ES-I3 (cell line): ENCODE results near the gene MAN1A1.

Experiments
- H3K36me3 ChIP-seq: 2 replicates; pipeline ENCODE4 v1.6.1; 2013; ENCODE audit warnings: mild to moderate bottlenecking, low read length, control low read depth, moderate library complexity; ENCODE audit not compliant: insufficient read depth
- H3K4me1 ChIP-seq: 2 replicates; pipeline ENCODE4 v1.6.1; 2013; ENCODE audit warnings: mild to moderate bottlenecking, control low read depth, low read length; ENCODE audit not compliant: insufficient read depth
- H3K9ac ChIP-seq: 2 replicates; pipeline ENCODE4 v1.6.1; 2013; ENCODE audit warnings: low read depth, mild to moderate bottlenecking, low read length, moderate library complexity
- H3K9me3 ChIP-seq: 2 replicates; pipeline ENCODE4 v1.6.1; 2013; ENCODE audit warnings: mild to moderate bottlenecking, low read length, moderate library complexity; ENCODE audit not compliant: control insufficient read depth, insufficient read depth

The MAN1A1 gene

GRCh38 chr6:119140196-119141140, 209.1 kb downstream of the MAN1A1 start:
- Histone ChIP-seq H3K36me3 (no peaks in the 10 kb centered on the region), H3K4me1 (peaks cover 6% of the 10 kb centered on the region; the same call in 1 of the 2 replicates), H3K9ac (no peak overlapping the region), H3K9me3 (no peaks in the 10 kb centered on the region)

- H3K9me3 ChIP-seq, result no peaks in the 10 kb centered on the region
- H3K9ac ChIP-seq, result no peak overlapping the region; the same call in 1 of the 2 replicates
- H3K4me1 ChIP-seq, result peaks cover 6% of the 10 kb centered on the region; the same call in 1 of the 2 replicates
- H3K36me3 ChIP-seq, result no peaks in the 10 kb centered on the region
These were observed 210.5 kb downstream of the MAN1A1 start for GRCh38 chr6:119138906-119139541.

GRCh38 chr6:119137194-119138072, 212.1 kb downstream of the MAN1A1 start:
- peaks cover 8% of the 10 kb centered on the region for H3K4me1 ChIP-seq
- H3K9ac ChIP-seq, result no peak overlapping the region

GRCh38 chr6:119134752-119135151, 214.8 kb downstream of the MAN1A1 start:
- Histone ChIP-seq H3K9ac (no peak overlapping the region), H3K36me3 (no peaks in the 10 kb centered on the region), H3K9me3 (no peaks in the 10 kb centered on the region), H3K4me1 (peaks cover 9% of the 10 kb centered on the region)

More at GRCh38 chr6:119137194-119138072, 212.1 kb downstream of the MAN1A1 start:
- Histone ChIP-seq H3K36me3 (no peaks in the 10 kb centered on the region), H3K9me3 (no peaks in the 10 kb centered on the region)

- Histone ChIP-seq H3K4me1 (peaks cover 9% of the 10 kb centered on the region), H3K9ac (no peak overlapping the region), H3K36me3 (no peaks in the 10 kb centered on the region), H3K9me3 (no peaks in the 10 kb centered on the region)
These were observed 216.2 kb downstream of the MAN1A1 start for GRCh38 chr6:119133400-119133799.

- Histone ChIP-seq H3K4me1 (peaks cover 9% of the 10 kb centered on the region), H3K9ac (no peak overlapping the region), H3K36me3 (no peaks in the 10 kb centered on the region), H3K9me3 (no peaks in the 10 kb centered on the region)
These were observed 217.1 kb downstream of the MAN1A1 start for GRCh38 chr6:119132261-119132981.

GRCh38 chr6:119129968-119130484, 219.5 kb downstream of the MAN1A1 start:
- Histone ChIP-seq H3K4me1 (peaks cover 9% of the 10 kb centered on the region), H3K36me3 (no peaks in the 10 kb centered on the region), H3K9me3 (no peaks in the 10 kb centered on the region), H3K9ac (no peak overlapping the region)

- Histone ChIP-seq H3K36me3 (no peaks in the 10 kb centered on the region), H3K4me1 (peaks cover 11% of the 10 kb centered on the region), H3K9ac (no peak overlapping the region), H3K9me3 (no peaks in the 10 kb centered on the region)
These were observed 220.2 kb downstream of the MAN1A1 start for GRCh38 chr6:119129148-119129967.

GRCh38 chr6:119128252-119128912, 221.2 kb downstream of the MAN1A1 start:
- Histone ChIP-seq H3K36me3 (no peaks in the 10 kb centered on the region), H3K9ac (no peak overlapping the region), H3K4me1 (peaks cover 14% of the 10 kb centered on the region), H3K9me3 (no peaks in the 10 kb centered on the region)

- Histone ChIP-seq H3K9me3 (no peaks in the 10 kb centered on the region), H3K36me3 (no peaks in the 10 kb centered on the region), H3K4me1 (peaks cover 15% of the 10 kb centered on the region), H3K9ac (no peak overlapping the region)
These were observed 221.9 kb downstream of the MAN1A1 start for GRCh38 chr6:119127627-119128026.
